Peyer's patch (tissue), 4 donors: Measurements from ENCODE around the gene VPS39.

Source experiments
- POLR2A ChIP-seq, 2 donors: fragments of 450-650 bp; IDR thresholded peaks; one replicate each; pipeline ENCODE4 v1.5.1; 2017; ENCODE audit warnings: antibody characterized with exemption in 2 of 2, mild to moderate bottlenecking in 2 of 2, moderate library complexity in 2 of 2
- TF ChIP-seq, protein P1 (sequence below), 6 experiments: fragments of 450-650 bp in 4 of 6; fragments of 200-600 bp in 2 of 6; sonication (generic) in 1 of 6; IDR thresholded peaks; one replicate each; pipeline ENCODE4 v1.5.1; 2017 to 2019; ENCODE audit warnings: antibody characterized with exemption in 6 of 6, mild to moderate bottlenecking in 3 of 6, moderate library complexity in 1 of 6

DNA sequence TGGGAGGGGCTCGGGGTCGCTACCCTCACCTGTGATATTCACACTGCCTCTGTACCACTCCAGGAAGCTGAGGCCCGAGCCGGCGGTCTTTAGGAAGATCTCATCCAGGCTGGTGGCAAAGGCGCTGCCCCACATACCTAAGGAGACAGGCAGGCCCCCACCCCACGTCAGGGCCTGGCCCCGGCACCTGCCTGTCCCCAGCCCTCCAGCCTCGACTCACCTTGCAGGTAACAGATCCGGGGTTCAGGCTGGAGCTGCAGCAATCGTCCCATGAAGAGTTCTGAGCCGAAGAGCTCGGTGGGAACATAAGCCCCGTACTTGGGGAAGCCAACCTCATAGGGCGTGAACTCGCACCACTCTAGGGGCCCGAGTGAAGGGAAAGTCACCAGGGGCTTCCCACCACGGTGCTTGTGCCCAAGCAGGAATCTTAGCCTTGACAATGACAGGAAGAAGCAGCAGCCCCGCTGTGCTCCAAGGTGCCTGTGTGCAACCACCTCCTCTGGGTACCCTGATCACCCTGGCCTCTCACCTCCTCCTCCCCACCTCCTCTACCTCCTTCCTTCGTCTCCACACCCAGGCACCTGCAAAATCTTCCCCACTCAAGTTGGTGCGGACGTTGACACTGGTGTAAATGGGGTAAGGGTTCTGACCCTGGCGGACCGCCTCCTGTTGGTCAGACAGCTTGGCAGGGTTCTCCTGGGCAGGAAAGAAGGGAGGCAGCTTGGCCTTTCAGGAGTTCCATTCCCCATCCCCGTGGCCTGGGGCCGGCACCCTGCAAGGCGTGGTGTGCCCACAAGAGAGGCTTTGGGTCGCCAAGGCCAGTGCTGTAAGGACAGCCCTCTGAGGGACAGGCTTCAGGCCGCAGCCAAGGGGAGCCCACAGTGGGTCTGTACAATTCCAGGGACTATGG lies 62.3 kb downstream of the VPS39 start:
- TF ChIP-seq, protein P1, sequence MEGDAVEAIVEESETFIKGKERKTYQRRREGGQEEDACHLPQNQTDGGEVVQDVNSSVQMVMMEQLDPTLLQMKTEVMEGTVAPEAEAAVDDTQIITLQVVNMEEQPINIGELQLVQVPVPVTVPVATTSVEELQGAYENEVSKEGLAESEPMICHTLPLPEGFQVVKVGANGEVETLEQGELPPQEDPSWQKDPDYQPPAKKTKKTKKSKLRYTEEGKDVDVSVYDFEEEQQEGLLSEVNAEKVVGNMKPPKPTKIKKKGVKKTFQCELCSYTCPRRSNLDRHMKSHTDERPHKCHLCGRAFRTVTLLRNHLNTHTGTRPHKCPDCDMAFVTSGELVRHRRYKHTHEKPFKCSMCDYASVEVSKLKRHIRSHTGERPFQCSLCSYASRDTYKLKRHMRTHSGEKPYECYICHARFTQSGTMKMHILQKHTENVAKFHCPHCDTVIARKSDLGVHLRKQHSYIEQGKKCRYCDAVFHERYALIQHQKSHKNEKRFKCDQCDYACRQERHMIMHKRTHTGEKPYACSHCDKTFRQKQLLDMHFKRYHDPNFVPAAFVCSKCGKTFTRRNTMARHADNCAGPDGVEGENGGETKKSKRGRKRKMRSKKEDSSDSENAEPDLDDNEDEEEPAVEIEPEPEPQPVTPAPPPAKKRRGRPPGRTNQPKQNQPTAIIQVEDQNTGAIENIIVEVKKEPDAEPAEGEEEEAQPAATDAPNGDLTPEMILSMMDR (IDR thresholded peaks at IDR 0.05) = no peak
- no peak for TF ChIP-seq POLR2A (IDR thresholded peaks at IDR 0.05)
